Prostate gland (tissue), 2 donors: ENCODE data around the gene HDAC2. TPM values are rescaled to one million over a fixed set of nuclear protein-coding genes. Genes with fewer than 3 reads are reported as not detected.

Source experiments
- DNase-seq: peaks from one replicate; pipeline ENCODE4 v3.0.0-alpha.2; 2019; ENCODE audit warnings: low spot score
- H3K27ac ChIP-seq, 2 donors: fragments of 200-600 bp; sonication (generic); 2 replicates each; pipeline ENCODE4 v1.5.1; 2017 to 2019
- H3K27me3 ChIP-seq: fragments of 200-600 bp; sonication (generic); replicated peaks from 2 replicates; pipeline ENCODE4 v1.5.1; 2019; ENCODE audit not compliant: insufficient read depth
- H3K36me3 ChIP-seq, 2 donors: fragments of 200-600 bp; sonication (generic); 1 replicate in 1 of 2; 2 replicates in 1 of 2; pipeline versions ENCODE4 v1.5.1 to v1.8.1; 2017 to 2019
- H3K4me1 ChIP-seq: fragments of 200-600 bp; sonication (generic); replicated peaks from 2 replicates; pipeline ENCODE4 v1.5.1; 2019
- H3K4me3 ChIP-seq, 2 donors: fragments of 200-600 bp; sonication (generic); 2 replicates each; pipeline ENCODE4 v1.5.1; 2017 to 2019
- H3K9me3 ChIP-seq: fragments of 200-600 bp; sonication (generic); 2 replicates; pipeline ENCODE4 v1.5.1; 2017
- POLR2A ChIP-seq: fragments of 450-650 bp; IDR thresholded peaks from one replicate; pipeline ENCODE4 v1.6.1; 2016; ENCODE audit warnings: antibody characterized with exemption, mild to moderate bottlenecking
- POLR2AphosphoS5 ChIP-seq: sonication (generic); formaldehyde crosslinking; IDR thresholded peaks from one replicate; pipeline ENCODE4 v1.6.1; 2017; ENCODE audit warnings: antibody characterized with exemption
- WGBS: methylation state at CpG from one replicate; pipeline ENCODE4 v1.1.5; 2018; 5-methylcytosine and 5-hydroxymethylcytosine counted together
- intact Hi-C: fragments of 100-400 bp; cut with DNase I; formaldehyde crosslinking; loops from one replicate; pipeline ENCODE4 v1.14.2; 2022
- total RNA-seq, 2 donors: library from RNA; depleted of rRNA; stranded (reverse); fragments of >200 nt; gene quantifications; one replicate each; pipeline ENCODE4 v1.1.0, GENCODE V29; 2016
- TF ChIP-seq, protein P1 (sequence below), 4 experiments: fragments of 200-600 bp in 2 of 4; fragments of 450-650 bp in 2 of 4; sonication (generic) in 2 of 4; IDR thresholded peaks; 1 replicate in 3 of 4; 2 replicates in 1 of 4; pipeline ENCODE4 v1.5.1; 2016 to 2019; ENCODE audit warnings: antibody characterized with exemption in 4 of 4, mild to moderate bottlenecking in 2 of 4, moderate library complexity in 2 of 4

HDAC2 gene
- total RNA-seq, 2 donors from 2014 or later, result 39.6 to 86.0 TPM

DNA sequence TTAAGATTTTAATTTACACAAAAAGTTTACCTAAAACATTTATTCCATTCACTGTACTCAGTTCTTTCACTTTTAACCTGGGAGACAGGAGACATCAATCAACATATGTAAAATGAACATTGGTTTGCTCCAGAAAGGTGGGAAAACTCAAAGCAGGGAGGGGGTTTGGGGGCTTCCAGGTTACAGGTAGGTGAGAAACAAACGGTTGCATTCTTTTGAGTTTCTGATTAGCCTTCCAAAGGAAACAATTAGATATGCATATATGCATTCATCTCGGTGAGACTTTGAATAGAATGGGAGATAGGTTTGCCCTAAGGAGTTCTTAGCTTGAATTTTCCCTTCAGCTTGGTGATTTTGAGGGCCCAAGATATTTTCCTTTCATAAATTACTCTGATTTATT is 38.2 kb upstream of the HDAC2 start:
- TF ChIP-seq, protein P1, sequence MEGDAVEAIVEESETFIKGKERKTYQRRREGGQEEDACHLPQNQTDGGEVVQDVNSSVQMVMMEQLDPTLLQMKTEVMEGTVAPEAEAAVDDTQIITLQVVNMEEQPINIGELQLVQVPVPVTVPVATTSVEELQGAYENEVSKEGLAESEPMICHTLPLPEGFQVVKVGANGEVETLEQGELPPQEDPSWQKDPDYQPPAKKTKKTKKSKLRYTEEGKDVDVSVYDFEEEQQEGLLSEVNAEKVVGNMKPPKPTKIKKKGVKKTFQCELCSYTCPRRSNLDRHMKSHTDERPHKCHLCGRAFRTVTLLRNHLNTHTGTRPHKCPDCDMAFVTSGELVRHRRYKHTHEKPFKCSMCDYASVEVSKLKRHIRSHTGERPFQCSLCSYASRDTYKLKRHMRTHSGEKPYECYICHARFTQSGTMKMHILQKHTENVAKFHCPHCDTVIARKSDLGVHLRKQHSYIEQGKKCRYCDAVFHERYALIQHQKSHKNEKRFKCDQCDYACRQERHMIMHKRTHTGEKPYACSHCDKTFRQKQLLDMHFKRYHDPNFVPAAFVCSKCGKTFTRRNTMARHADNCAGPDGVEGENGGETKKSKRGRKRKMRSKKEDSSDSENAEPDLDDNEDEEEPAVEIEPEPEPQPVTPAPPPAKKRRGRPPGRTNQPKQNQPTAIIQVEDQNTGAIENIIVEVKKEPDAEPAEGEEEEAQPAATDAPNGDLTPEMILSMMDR (IDR thresholded peaks at IDR 0.05), result no peak
- TF ChIP-seq POLR2AphosphoS5 (no peak), POLR2A (no peak)
- H3K9me3 ChIP-seq, result no peaks in the 10 kb centered on the region
- H3K27me3 ChIP-seq, result no peaks in the 10 kb centered on the region
- intact Hi-C loops, result no loop called here
- no peaks in the 10 kb centered on the region for H3K36me3 ChIP-seq
- 63% methylated on average over 2 of the region's 2 CpGs for WGBS
- no peak for DNase-seq
- no peaks in the 10 kb centered on the region for H3K4me1 ChIP-seq
- no peak overlapping the region for H3K27ac ChIP-seq
- H3K4me3 ChIP-seq, result no peak overlapping the region

DNA sequence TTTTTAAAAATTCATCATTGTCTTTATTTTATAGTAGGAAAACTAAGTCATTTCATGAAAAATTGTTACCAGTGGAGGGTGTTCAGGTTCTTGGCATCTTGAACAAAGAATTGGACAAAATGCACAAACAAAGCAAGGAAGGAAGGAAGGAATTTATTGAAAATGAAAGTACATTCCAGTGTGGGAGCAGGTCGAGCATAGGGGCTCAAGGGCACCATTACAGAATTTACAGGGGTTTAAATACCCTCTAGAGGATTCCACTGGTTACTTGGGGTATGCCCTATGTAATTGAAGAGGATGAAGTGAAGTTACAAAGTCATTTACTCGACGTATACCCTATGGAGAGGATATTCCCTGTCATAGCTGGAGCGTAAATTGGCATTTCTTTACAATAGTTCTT is 37.4 kb upstream of the HDAC2 start:
- no peak for TF ChIP-seq POLR2A
- TF ChIP-seq, protein P1 (IDR thresholded peaks at IDR 0.05), result no peak
- no peak for TF ChIP-seq POLR2AphosphoS5
- no peak overlapping the region for H3K4me3 ChIP-seq
- WGBS, result 70% methylated on average over 4 of the region's 4 CpGs
- H3K36me3 ChIP-seq, result no peaks in the 10 kb centered on the region
- intact Hi-C loops, result no loop called here
- H3K9me3 ChIP-seq, result no peaks in the 10 kb centered on the region
- DNase-seq, result no peak
- H3K4me1 ChIP-seq, result no peaks in the 10 kb centered on the region
- no peaks in the 10 kb centered on the region for H3K27me3 ChIP-seq
- H3K27ac ChIP-seq, result no peak overlapping the region

DNA sequence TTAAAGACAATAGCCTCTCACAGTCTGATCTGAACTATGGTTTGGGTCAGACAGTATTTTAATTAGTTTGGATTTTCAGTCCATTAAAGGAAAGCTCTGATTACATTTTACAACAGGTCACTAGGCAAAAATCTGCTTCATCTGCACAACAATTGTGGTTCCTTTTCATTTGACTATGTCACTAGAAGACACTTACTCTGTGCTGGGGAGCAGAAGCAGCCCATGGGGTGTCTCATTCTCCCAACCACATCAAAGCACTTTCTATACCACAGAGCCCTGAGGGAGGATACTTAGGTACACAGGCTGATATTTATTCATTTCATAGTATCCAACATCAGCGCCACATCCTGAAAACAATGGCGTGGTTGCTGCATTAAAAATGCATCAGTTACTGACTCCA is 36.6 kb upstream of the HDAC2 start:
- no peak overlapping the region for H3K4me3 ChIP-seq

DNA sequence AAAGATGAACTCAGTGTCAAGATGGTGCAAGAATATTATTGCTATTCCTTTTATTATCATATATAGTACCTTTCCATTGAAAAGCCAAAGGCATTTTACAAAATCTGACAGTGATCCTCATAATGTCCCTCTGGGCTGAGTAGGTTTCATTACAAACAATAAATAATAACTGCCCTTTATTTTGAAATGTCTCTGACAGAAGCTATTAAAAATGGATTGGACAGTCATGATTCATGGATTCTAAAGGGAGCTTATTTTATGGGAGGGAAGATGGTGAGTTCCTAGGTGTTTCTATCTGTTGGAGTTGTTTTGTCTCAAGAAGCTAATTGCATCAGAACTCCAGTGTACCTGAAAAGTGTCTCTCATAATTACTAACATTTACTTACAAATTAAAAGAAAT is 30.4 kb upstream of the HDAC2 start:
- H3K4me1 ChIP-seq, result no peaks in the 10 kb centered on the region
- no peaks in the 10 kb centered on the region for H3K36me3 ChIP-seq
- H3K4me3 ChIP-seq, result no peak overlapping the region
- no peak overlapping the region for H3K27ac ChIP-seq
- H3K27me3 ChIP-seq, result no peaks in the 10 kb centered on the region
- intact Hi-C loops, result no loop called here
- H3K9me3 ChIP-seq, result no peaks in the 10 kb centered on the region
- TF ChIP-seq POLR2AphosphoS5 (no peak), POLR2A (no peak)
- TF ChIP-seq, protein P1 (IDR thresholded peaks at IDR 0.05), result no peak
- DNase-seq, result no peak

More for the DNA sequence above, 36.6 kb upstream of the HDAC2 start:
- 51% methylated on average over 2 of the region's 2 CpGs for WGBS
- Histone ChIP-seq H3K27ac (no peak overlapping the region), H3K9me3 (no peaks in the 10 kb centered on the region), H3K27me3 (no peaks in the 10 kb centered on the region), H3K36me3 (no peaks in the 10 kb centered on the region), H3K4me1 (no peaks in the 10 kb centered on the region)
- intact Hi-C loops, result no loop called here
- TF ChIP-seq POLR2A, result no peak
- TF ChIP-seq, protein P1 (IDR thresholded peaks at IDR 0.05), result no peak
- no peak for TF ChIP-seq POLR2AphosphoS5
- DNase-seq, result no peak

DNA sequence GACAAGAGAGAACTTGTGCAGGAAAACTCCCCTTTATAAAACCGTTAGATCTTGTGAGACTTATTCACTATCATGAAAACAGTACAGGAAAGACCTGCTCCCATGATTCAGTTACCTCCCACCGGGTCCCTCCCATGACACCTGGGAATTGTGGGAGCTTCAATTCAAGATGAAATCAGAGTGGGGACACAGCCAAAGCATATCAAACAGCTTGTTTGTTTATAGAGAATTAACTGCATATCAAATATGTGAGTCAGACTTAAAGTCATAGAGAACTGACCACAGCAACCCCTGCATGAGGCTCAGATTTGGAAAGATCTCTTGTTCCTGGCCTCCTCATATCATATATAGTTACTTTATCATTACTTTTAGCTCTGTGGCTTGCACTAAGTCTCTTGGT is 29.1 kb upstream of the HDAC2 start:
- WGBS, result 80% methylated on average over 2 of the region's 2 CpGs
- H3K9me3 ChIP-seq, result no peaks in the 10 kb centered on the region
- TF ChIP-seq POLR2A (no peak), POLR2AphosphoS5 (no peak)
- TF ChIP-seq, protein P1 (IDR thresholded peaks at IDR 0.05), result no peak
- no peaks in the 10 kb centered on the region for H3K27me3 ChIP-seq
- H3K4me1 ChIP-seq, result peaks cover 2% of the 10 kb centered on the region
- H3K27ac ChIP-seq, result no peak overlapping the region
- no peak for DNase-seq
- no peak overlapping the region for H3K4me3 ChIP-seq
- no peaks in the 10 kb centered on the region for H3K36me3 ChIP-seq
- intact Hi-C loops, result no loop called here
